NOMO-1 (cell line): ENCODE data around the gene GNPDA2.

Source experiments
- DNase-seq, 2 experiments: peaks; one replicate each; lab custom pipeline; 2025; ENCODE audit not compliant: unreplicated experiment in 2 of 2; lab: John Stamatoyannopoulos, UW

GNPDA2 gene

DNA sequence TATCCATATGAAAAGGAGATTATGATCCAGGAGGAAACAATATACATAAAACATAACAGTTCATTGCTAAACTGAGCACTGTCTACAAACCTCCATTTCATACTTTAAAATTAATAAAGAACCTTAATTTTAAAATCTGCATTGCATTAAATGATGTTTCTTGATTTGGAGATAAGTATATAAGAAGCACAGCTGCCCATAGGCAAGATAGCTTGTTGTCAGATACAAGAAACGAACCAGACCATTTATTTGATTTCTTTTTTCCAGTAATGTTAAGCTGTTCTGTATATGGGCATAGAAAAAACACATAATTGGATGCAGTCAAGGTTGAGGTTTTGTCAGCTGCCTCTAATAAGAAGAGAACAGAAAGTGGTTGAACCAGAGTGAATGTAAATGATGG lies 41.7 kb downstream of the GNPDA2 start:
- DNase-seq, result no peak

DNA sequence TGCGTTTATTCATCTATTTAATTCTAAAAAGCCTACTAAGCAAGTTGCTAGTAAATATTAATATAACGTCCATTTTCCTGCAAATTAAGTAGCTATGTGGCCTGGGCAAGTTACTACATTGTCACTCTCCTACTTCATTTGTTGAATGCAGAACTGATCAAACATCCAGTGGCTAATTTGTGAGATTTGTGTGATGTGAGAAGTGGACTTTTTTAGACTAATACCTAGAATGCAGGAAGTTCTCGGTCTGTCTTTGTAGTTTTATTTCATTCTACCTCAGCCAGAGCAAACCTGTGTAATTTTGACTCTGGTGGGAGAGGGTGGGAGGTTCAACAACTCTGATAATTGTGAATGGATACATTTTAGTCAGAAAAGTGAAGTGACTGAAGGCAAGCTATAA lies 47.3 kb downstream of the GNPDA2 start:
- no peak for DNase-seq

DNA sequence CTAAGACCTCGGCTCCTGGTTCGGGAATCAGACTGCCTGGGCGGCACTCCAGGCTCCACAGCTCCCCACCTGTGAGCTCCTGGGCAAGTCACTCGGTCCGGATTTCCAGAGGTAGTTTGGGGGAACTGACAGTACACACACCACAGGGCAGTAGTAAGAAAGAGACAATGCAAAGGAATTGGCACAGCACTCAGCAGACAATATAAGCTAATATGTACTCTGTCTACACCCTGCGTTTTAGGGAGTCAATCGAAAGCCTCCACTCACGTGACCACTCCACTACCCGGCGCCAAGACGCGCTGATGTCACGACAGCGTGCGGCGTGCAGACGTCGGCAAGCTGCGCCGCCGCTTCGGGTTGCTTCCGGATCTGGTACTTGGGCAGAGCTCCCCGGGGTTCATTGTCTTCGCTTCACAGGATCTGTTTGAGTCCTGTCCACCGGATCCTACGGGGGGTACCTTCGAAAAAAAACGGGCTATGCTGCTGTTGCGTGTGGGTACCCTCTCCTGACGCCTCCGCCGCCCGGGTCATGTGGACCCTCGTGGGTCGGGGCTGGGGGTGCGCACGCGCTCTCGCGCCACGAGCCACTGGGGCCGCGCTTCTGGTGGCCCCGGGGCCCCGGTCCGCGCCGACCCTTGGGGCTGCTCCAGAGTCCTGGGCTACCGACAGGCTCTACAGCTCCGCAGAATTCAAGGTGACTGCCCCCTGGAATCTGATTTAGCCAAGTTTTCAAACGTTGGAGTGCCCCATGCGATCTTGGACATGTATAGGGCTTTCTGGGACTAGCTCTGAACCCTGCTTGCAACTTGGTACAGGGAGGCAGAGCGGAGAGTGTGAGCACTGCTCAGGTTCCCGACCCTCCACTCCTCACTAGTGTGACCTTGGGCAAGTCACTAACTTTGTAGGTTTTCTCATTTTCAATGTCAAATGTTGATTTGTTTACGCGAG lies 48.0 kb downstream of the GNPDA2 start, which contains the start of gene GUF1:
TSS of gene GUF1 (plus strand) at position 327 of the 948 bp plus-strand sequence. CDS start at position 530, 203 bp downstream.
- DNase-seq, result peak; percentile 84 to 86

DNA sequence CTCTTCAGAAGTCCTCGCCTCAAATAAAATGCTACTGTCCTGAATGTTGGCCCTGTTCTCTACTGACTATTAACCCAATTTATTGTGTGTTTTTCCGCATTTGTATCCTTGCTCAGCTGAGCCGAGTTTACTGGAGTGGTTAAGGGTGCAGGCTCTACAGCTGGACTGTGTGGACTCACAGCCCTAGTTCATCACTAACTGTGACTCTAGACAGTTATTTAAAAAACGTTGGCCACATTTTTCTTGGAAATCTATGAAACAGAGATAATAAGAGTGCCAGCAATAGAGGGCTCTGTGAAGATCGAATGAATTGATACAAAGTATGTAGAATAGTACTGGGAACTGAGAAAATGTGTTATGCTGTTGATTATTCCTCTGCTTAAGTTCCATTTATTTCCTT lies 51.0 kb downstream of the GNPDA2 start:
- no peak for DNase-seq

DNA sequence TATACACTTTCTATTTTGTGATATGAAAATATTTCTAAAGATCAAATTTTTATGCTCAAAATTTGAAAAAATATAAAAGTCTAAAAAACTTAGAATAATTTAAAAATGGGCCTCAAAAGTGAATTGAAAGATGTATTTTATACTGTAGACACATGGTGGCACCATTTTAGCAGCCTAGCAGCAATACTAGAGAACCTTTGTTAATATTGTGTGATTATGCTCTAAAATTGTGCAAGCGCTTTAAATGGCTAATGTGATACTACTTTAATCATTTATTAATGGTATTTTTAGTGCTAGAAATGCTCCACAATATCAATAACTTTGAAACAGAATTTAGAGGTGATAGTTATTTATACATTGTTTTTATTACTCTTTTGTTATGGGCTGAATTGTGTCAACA lies 51.9 kb downstream of the GNPDA2 start:
- DNase-seq, result no peak

DNA sequence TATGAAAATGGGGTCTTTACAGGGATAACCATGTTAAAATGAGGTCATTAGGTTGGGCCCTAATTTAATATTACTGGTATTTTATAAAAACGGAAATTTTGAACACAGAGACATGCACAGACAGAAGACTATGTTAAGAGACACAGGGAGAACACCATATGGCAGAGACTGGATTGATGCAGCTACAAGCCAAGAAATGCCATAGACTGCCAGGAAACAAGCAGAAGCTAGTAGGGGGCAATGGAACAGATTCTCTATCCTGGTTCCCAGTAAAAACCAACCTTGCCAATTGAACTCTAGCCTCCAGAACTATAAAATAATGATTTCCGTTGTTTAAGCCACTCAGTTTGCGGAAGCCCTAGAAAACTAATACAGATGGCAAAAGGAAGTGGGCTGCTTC lies 54.7 kb downstream of the GNPDA2 start:
- no peak for DNase-seq

DNA sequence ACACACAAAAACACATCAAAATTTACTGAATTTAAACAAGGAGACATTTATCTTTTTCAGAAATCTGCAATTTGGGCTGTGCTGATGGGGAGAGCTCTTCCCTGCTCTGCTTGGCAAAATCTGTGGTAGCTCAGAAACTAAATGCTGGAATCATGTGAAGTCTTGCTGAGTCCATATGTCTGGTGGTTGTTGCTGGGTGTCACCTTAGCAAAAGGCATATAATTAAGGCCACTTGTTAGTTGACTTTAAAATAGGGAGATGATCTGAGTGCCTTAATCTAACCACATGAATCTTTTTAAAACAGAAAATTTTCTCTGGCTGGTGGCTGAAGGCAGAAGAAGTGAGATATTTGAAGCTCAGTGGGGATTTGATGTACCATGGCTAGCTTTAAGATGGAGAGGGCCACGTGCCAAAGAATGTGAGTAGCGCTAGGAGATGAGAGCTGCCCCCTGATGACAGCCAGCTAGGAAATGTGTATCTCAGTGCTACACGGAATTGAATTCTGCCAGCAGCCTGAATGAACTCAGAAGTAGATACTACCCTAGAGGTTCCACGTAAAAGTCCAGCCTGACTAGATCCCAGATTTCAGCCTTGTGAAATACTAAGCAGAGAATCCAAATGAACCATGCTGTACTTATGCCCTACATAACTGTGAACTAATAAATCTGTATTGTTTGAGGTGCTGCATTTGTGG lies 55.7 kb downstream of the GNPDA2 start:
- no peak for DNase-seq

DNA sequence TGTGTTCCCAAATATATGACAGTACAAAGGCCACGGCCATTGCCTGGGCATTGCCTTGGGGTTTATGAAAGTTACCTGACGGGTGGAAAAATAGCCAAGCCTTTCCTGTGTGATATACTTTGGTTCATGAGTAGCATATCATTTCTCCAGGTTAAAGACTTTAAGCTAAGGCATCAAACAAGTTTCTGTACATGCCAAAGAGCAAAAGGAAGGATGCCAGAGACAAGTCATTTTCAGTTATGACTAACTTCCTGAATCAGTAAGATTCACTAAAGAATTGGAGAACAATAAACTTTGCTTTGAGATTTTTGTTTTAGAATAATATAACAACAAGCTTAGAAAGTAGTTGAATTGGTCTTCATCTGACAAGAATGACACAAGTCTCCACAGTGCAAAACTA lies 57.8 kb downstream of the GNPDA2 start:
- DNase-seq, result no peak

DNA sequence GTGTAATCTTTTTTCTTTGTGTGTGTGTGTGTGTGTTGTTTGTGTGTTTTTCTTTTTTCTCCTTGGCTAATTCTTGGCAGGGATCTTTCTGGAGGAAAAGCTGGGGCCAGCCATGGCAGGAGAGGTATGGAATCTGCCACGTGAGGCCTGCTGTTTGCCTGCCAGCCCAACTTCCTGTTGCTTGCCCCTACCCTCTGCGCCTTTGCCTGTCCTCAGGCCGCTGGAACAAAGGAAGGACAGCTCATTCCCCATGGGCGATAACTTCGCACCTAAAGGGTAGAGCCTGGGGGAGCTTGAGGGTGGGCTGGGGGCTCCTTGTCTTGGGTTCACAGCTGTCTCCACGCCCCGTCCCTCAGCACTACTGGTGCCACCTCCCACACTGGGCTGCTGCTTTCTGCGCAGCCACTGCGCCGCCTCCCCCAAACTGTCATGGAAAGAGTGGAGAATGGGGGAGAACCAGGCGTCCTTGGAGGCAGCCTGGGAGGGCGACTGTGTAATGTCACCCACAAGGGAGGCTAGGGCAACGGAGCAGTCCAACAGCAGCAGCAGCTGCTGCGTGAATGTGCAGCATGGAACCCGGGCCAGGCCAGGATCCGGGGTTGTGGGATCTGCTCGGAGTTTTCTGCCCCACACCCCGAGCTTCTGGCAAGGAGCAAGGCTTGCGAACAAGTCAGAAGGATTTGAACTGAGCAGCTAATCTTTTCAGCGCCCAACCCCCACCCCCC lies 62.7 kb downstream of the GNPDA2 start:
- no peak for DNase-seq

DNA sequence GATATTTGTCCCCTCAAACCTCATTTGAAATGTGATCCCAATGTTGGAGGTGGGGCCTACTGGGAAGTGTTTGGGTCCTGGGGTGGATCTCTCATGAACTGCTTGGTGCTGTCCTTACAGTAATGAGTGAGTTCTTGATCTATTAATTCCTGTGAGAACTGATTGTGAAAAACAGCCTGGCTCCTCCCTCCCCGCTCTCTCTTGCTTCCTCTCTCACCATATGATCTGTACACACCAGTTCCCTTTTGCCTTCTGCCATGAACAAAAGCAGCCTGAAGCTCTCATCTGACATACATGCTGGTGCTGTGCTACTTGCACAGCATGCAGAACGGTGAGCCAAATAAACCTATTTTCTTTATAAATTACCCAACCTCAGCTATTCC lies 63.7 kb downstream of the GNPDA2 start:
- peak; percentile 33 to 70 for DNase-seq

DNA sequence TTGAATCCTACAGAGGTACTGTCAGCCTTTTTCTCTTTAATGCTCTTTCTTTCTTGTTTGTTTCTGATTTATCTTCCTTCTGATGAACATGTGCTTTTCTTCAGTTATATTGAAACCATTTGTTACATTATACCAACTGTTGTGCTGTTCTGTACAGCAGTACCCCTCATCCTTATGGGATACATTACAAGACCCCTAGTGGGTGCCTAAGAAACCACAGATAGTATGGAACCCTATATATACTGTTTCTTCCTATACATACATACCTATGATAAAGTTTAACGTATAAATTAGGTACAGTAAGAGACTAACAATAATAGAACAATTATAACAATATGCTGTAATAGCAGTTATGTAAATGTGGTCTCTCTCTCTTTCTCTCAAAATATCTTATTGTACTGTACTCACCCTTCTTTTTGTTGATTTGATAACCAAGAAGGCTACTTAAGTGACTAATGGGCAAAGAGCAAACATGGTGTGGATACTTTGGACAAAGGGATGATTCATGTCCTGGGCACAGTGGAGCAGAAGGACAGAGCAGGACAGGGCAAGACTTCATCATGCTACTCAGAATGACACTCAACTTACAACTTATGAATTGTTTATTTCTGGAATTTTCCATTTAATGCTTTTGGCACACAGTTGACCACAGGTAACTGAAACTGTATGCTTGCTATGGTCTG lies 64.3 kb downstream of the GNPDA2 start:
- no peak for DNase-seq

DNA sequence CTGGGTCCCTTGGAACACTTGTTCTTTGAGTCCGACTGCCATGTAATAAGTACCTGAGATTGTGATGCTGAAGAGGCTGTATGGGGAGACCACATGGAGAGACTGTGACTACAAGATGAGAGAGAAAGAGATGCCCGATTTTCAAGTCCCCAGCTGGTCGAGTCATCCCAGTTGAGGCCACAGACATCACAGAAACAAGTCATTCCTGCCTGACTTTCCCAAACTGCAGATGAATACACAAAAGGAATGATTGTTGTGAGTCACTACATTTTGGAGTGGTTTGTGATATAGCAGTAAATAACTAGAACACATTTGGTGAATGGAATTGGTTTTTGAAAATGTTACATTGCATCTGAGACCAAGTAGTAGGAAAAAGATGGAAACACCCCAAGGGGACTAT lies 66.0 kb downstream of the GNPDA2 start:
- no peak for DNase-seq

DNA sequence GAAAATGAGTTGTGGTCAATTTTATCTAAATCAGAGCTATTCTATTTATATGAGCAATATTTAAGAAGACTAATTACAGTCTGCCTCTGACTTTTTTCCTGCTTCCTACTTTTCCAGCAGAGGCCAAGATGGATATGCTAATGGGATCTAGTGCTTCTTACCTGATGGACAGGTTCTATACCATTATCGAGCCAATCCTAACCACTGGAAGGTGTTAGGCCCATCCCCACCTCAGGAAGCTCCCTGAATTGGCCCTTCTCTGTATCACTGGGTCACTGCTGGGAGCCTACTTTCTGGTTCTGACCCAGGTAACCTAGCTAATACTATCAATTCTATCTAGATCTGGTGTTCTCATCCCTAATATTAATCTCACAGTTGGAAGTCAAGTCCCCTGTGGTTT lies 74.4 kb downstream of the GNPDA2 start:
- DNase-seq, result no peak
